ENCODE results near the gene RAB27A. TPM values are rescaled to one million over a fixed set of nuclear protein-coding genes. Genes with fewer than 3 reads are reported as not detected.

Gene RAB27A
- total and polyA plus RNA-seq, 8 donors: 6.4 to 26.5 (median 14.8) TPM

GRCh38 chr15:55195996-55196395 lies 93.6 kb downstream of the RAB27A start:
- Histone ChIP-seq H3K27me3 (no peaks in the 10 kb centered on the region), H3K36me3 (peaks cover 0 to 4% (median 0%) of the 10 kb centered on the region in 3 donors), H3K27ac (peak overlapping the region in 3 of 4 donors; percentile 83 to 94 (median 89)), H3K4me1 (peaks cover 17 to 25% (median 20%) of the 10 kb centered on the region in 3 donors), H3K4me3 (peak overlapping the region; percentile 66 to 86 (median 74)), H3K9me3 (no peaks in the 10 kb centered on the region)
- ATAC-seq (peak in 1 of 4 donors; percentile 5), FAIRE-seq (no peak), DNase-seq (no peak)
- WGBS, 2 donors: 1% methylated on average over 9 of the region's 9 CpGs
- no peak for TF ChIP-seq CTCF (IDR thresholded peaks at IDR 0.05)
- intact Hi-C loops (cut with DNase I): no loop called here

- Histone ChIP-seq H3K27ac (no peak overlapping the region), H3K4me1 (peaks cover 17 to 25% (median 20%) of the 10 kb centered on the region in 3 donors), H3K4me3 (no peak overlapping the region), H3K27me3 (no peaks in the 10 kb centered on the region), H3K36me3 (peaks cover 0 to 16% (median 0%) of the 10 kb centered on the region in 3 donors), H3K9me3 (no peaks in the 10 kb centered on the region)
- no peak for ATAC-seq
- TF ChIP-seq CTCF (IDR thresholded peaks at IDR 0.05): no peak
- no peak for FAIRE-seq
- no peak for DNase-seq
- intact Hi-C loops (cut with DNase I): no loop called here
Observed at GRCh38 chr15:55194256-55194655, 95.4 kb downstream of the RAB27A start.

- Histone ChIP-seq H3K36me3 (peaks cover 0 to 48% (median 0%) of the 10 kb centered on the region in 3 donors), H3K27ac (no peak overlapping the region), H3K4me3 (no peak overlapping the region), H3K4me1 (no peaks in the 10 kb centered on the region), H3K9me3 (no peaks in the 10 kb centered on the region), H3K27me3 (no peaks in the 10 kb centered on the region)
- intact Hi-C loops (cut with DNase I): no loop called here
- ATAC-seq (no peak), FAIRE-seq (no peak), DNase-seq (no peak)
- WGBS, 2 donors: 34 to 58% methylated on average over 1 of the region's 1 CpG
- TF ChIP-seq CTCF (IDR thresholded peaks at IDR 0.05): no peak
Observed at GRCh38 chr15:55186331-55186730, 103.3 kb downstream of the RAB27A start.

DNA sequence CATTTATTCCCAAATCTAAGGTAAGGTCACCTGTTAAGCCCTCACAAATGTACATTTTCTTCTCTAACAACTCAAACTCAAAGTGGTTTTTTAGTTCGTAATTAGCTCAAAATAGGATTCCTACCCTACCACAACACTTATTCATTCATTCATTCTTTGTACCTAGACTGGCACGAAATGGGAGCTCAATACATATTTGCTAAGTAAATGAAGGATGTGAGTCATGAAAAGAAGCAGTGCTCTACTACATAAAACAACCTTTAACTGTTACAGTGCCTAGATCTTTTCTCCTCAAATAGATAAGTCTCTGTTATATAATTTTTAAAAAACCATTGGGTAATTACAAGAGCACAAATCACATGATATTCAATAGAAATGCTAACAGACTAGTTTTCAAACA lies 105.9 kb downstream of the RAB27A start:
- Histone ChIP-seq H3K36me3 (peaks cover 0 to 32% (median 0%) of the 10 kb centered on the region in 3 donors), H3K9me3 (no peaks in the 10 kb centered on the region), H3K27ac (no peak overlapping the region), H3K4me1 (no peaks in the 10 kb centered on the region), H3K27me3 (no peaks in the 10 kb centered on the region), H3K4me3 (no peak overlapping the region)
- 63 to 69% methylated on average over 2 of the region's 2 CpGs for WGBS, 2 donors
- intact Hi-C loops (cut with DNase I): no loop called here
- FAIRE-seq (no peak), ATAC-seq (no peak), DNase-seq (no peak)
- no peak for TF ChIP-seq CTCF (IDR thresholded peaks at IDR 0.05)

GRCh38 chr15:55179141-55179540 lies 110.5 kb downstream of the RAB27A start:
- Histone ChIP-seq H3K27ac (no peak overlapping the region), H3K27me3 (no peaks in the 10 kb centered on the region), H3K9me3 (no peaks in the 10 kb centered on the region), H3K4me3 (no peak overlapping the region), H3K4me1 (no peaks in the 10 kb centered on the region), H3K36me3 (peaks cover 0 to 28% (median 0%) of the 10 kb centered on the region in 3 donors)
- intact Hi-C loops (cut with DNase I): no loop called here
- ATAC-seq (no peak), FAIRE-seq (no peak), DNase-seq (no peak)
- no peak for TF ChIP-seq CTCF (IDR thresholded peaks at IDR 0.05)
